IPS-NIHi7 (cell line): ENCODE results near the gene CIITA.

Source experiments
- DNase-seq: peaks from one replicate; pipeline ENCODE4 v3.0.0; 2012; ENCODE audit warnings: mixed read lengths; ENCODE audit errors: extremely low spot score

Gene CIITA

DNA sequence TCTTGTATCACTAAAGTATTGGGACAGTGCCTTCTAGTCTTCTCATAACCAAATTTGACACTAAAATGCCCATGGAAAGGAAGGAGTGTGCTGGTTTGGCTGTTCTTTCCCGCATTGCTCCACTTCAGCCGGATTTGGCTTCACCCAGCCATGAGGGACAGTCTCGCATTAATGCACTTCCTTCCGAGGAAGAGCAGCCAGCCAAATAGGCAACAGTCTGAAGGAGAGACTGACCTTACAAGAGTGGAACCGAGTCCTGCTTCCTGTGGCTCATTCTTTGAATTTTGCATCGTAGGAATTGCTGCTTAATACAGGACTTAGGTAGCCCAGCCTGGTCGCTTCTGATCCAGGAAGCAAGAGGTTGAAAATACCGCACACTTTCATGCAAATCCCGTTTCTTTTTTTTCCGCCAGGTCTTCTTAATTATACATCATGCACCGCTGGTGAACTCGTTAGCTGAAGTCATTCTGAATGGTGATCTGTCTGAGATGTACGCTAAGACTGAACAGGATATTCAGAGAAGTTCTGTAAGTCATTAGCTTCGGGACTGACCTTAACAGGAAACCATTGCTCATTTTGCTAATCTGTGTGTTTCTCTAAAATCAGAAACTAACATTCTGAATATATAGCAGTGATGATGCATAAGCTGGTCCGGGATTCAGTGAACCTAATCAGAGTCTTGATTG, 105.6 kb downstream of the CIITA start:
- no peak for DNase-seq

GRCh38 chr16:10983159-10983558, 106.2 kb downstream of the CIITA start:
- no peak for DNase-seq

DNA sequence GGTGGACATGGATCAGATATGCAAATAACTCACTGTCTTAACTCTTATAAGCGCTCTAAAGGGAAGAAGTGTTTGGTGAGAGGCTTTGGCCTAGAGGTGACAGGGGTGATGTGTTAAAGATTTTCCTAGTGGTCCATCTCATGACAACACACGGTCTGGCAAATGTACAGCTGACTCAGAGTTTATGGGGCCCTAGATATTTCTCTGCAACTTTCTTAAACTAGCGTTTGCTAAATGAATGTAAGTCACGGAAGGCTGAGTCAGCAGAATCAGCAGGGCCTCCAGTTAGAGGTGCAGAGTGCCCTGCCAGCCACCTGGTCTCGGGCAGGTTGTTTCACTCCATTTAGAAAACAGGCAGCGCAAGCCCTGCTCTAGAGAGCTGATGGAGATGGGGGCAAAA, 107.5 kb downstream of the CIITA start:
- DNase-seq, result no peak
